Rectal smooth muscle tissue (tissue), 1 donor: ENCODE results near the gene PRG2.
"Not testable (repeated sequence)": the region's sequence is repeated elsewhere in the genome, so short reads cannot be mapped to it uniquely, and the experiment has no call there.

Source experiments
- H3K27ac ChIP-seq: one replicate; pipeline ENCODE4 v1.7.0; 2013; ENCODE audit warnings: low read depth, low read length, inconsistent platforms
- H3K27me3 ChIP-seq: one replicate; pipeline ENCODE4 v1.7.0; 2013; ENCODE audit warnings: low read length; ENCODE audit not compliant: control insufficient read depth, insufficient read depth
- H3K36me3 ChIP-seq: one replicate; pipeline ENCODE4 v1.7.0; 2013; ENCODE audit warnings: low read length; ENCODE audit not compliant: control insufficient read depth, insufficient read depth
- H3K4me1 ChIP-seq: one replicate; pipeline ENCODE4 v1.7.0; 2013; ENCODE audit warnings: low read length; ENCODE audit not compliant: control insufficient read depth, insufficient read depth
- H3K4me3 ChIP-seq: one replicate; pipeline ENCODE4 v1.7.0; 2013; ENCODE audit warnings: low read length
- H3K9ac ChIP-seq: one replicate; pipeline ENCODE4 v1.7.0; 2013; ENCODE audit warnings: low read length

The PRG2 gene

DNA sequence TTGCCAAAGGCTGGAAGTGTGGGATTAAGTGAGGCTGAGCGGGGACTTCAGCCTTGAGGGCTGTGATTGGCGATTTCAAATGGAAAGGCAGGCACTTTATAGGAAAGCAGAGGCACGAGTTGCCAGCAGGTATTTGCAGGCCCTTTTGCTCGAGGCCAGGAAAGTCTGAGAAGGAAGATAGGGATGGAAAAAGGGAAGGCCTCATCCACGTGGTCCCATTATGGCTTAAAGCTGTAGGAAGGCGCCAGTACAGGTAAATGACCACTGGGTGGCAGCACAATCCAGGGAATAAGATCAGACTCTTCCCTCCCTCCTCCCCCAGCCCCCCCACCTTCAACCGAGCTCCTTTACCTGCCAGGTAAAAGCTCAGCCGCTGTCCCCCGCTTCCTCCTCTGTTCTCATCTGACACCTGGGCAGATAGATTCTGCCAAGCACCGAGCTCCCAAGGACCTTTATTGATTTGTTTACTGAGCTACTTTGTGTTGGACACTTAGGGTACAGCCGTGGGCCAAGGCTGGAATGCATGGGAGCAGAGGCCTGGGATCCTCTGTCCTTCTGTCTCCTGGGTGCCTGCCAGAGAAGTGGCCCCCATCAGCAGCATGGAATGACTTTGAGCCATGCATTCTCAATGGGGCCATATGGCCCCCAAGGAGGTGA lies 44.8 kb downstream of the PRG2 start:
- Histone ChIP-seq H3K9ac (no peak overlapping the region), H3K36me3 (no peaks in the 10 kb centered on the region), H3K27ac (no peak overlapping the region), H3K4me3 (no peak overlapping the region), H3K27me3 (no peaks in the 10 kb centered on the region), H3K4me1 (no peaks in the 10 kb centered on the region)

DNA sequence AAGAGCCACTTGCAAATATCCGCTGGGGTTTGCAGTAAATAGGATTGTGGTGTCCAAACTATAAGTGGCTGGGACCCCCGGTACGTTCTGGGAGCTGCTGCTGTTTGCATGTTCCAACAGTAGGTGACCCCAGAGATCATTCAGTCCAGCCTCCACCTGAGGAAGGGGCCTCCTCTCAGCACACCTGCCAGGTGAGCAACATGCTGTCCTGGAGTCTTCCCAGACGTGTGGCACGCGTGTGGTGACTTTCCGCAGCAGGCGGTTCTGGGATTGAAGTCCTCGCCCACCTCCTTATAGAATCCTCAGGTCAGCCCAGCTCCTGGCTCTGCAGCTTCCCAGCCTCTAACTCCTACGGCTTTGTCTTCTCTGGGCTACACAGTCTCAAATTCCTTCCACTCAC lies 45.6 kb downstream of the PRG2 start:
- no peaks in the 10 kb centered on the region for H3K27me3 ChIP-seq
- no peak overlapping the region for H3K27ac ChIP-seq
- H3K4me1 ChIP-seq, result no peaks in the 10 kb centered on the region
- H3K36me3 ChIP-seq, result no peaks in the 10 kb centered on the region
- no peak overlapping the region for H3K4me3 ChIP-seq
- H3K9ac ChIP-seq, result no peak overlapping the region

GRCh38 chr11:57343825-57344224 lies 46.6 kb downstream of the PRG2 start:
- H3K9ac ChIP-seq, result no peak overlapping the region
- no peaks in the 10 kb centered on the region for H3K4me1 ChIP-seq
- H3K36me3 ChIP-seq, result no peaks in the 10 kb centered on the region
- no peaks in the 10 kb centered on the region for H3K27me3 ChIP-seq
- H3K27ac ChIP-seq, result no peak overlapping the region
- no peak overlapping the region for H3K4me3 ChIP-seq

- Histone ChIP-seq H3K4me1 (no peaks in the 10 kb centered on the region), H3K27me3 (no peaks in the 10 kb centered on the region), H3K9ac (no peak overlapping the region), H3K27ac (no peak overlapping the region), H3K4me3 (no peak overlapping the region), H3K36me3 (no peaks in the 10 kb centered on the region)
Observed at GRCh38 chr11:57342702-57343101, 47.7 kb downstream of the PRG2 start.

DNA sequence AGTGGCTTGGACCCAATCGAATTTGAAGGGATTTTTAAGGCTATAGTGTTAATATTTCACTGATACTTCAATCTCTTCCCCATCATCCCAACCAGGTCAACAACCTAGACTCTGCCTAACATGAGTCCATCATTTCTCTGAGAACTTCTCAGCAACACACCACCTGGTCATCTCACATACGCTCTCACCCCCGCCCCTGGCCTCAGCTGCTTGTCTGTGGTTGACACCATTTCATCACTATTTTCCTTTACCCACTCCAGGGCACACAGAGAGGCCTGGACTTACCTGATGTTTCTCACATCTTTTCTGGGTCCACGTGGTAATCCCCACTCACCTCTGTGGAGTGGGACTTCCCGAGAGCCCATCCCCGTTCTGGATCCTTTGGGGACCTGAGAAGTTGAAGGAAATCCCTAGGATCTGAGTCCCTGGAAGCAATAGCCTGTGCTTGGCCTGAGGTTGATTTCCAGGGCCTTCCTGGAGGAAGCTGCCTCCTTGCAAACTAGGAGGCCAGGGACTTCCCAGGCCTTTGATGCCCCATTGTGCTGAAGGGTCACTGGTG lies 49.1 kb downstream of the PRG2 start:
- Histone ChIP-seq H3K9ac (no peak overlapping the region), H3K27ac (no peak overlapping the region), H3K4me3 (no peak overlapping the region), H3K27me3 (no peaks in the 10 kb centered on the region), H3K36me3 (no peaks in the 10 kb centered on the region), H3K4me1 (peaks cover under 1% of the 10 kb centered on the region)

- Histone ChIP-seq H3K27me3 (no peaks in the 10 kb centered on the region), H3K27ac (no peak overlapping the region), H3K9ac (no peak overlapping the region), H3K4me1 (peaks cover 3% of the 10 kb centered on the region), H3K4me3 (no peak overlapping the region), H3K36me3 (no peaks in the 10 kb centered on the region)
Observed at GRCh38 chr11:57340039-57340615, 50.3 kb downstream of the PRG2 start.

- Histone ChIP-seq H3K27ac (no peak overlapping the region), H3K36me3 (no peaks in the 10 kb centered on the region), H3K9ac (no peak overlapping the region), H3K4me1 (peaks cover 7% of the 10 kb centered on the region), H3K27me3 (no peaks in the 10 kb centered on the region), H3K4me3 (no peak overlapping the region)
Observed at GRCh38 chr11:57339328-57339727, 51.1 kb downstream of the PRG2 start.

GRCh38 chr11:57338142-57338541 lies 52.3 kb downstream of the PRG2 start, which contains the start of gene P2RX3:
TSS of gene P2RX3 (plus strand) at chr11:57338352. CDS start at chr11:57338551, 199 bp downstream.
- no peak within 1 kb of the TSS for H3K9ac ChIP-seq
- H3K4me1 ChIP-seq, result peaks cover 7% of the 10 kb centered on the region
- no peak within 1 kb of the TSS for H3K4me3 ChIP-seq
- H3K36me3 ChIP-seq, result peaks cover 2% of the 10 kb centered on the region
- no peak within 1 kb of the TSS for H3K27ac ChIP-seq
- H3K27me3 ChIP-seq, result no peaks in the 10 kb centered on the region

GRCh38 chr11:57336856-57337255 lies 53.6 kb downstream of the PRG2 start:
- not testable (repeated sequence) for H3K27ac ChIP-seq, H3K27me3 ChIP-seq, H3K9ac ChIP-seq

More at GRCh38 chr11:57336856-57337255, 53.6 kb downstream of the PRG2 start:
- H3K4me1 ChIP-seq, H3K4me3 ChIP-seq: not testable (repeated sequence)
- H3K36me3 ChIP-seq, result peaks cover 14% of the 10 kb centered on the region
